Activated naive CD4-positive, alpha-beta T cell treated with anti-CD3 and anti-CD28 coated beads, Interleukin-2, amount 50 U/mL, for 72 hours (primary cell): ENCODE data around the gene TMEM200C. TPM values are rescaled to one million over a fixed set of nuclear protein-coding genes. Genes with fewer than 3 reads are reported as not detected.

Experiments
- ATAC-seq, 2 donors: fragments of 150-1000 bp; cut with Tn5 transposase; 2 replicates each; pipeline ENCODE4 v1.10.0; 2021; ENCODE audit warnings: mild to moderate bottlenecking in 2 of 2, moderate library complexity in 2 of 2
- DNase-seq, 2 donors: peaks; one replicate each; pipeline ENCODE4 v3.0.0; 2021 to 2022; ENCODE audit warnings: low spot score in 2 of 2
- H3K27ac Mint-ChIP-seq, 2 donors: one replicate each; pipeline ENCODE4 v1.8.0; 2022; ENCODE audit warnings: mild to moderate bottlenecking in 2 of 2, mixed read lengths in 2 of 2
- H3K36me3 Mint-ChIP-seq, 2 donors: one replicate each; pipeline ENCODE4 v1.8.0; 2022; ENCODE audit warnings: mixed read lengths in 2 of 2
- H3K9me3 Mint-ChIP-seq, 2 donors: one replicate each; pipeline ENCODE4 v1.8.0; 2022; ENCODE audit warnings: mixed read lengths in 2 of 2
- total RNA-seq, 2 donors: library from RNA; stranded (reverse); gene quantifications; one replicate each; pipeline ENCODE4 v1.2.3, GENCODE V29; 2022

Gene TMEM200C
- not detected for total RNA-seq

- ATAC-seq (peak; percentile 10 to 59), DNase-seq (no peak)
- Mint-ChIP-seq H3K36me3 (peaks cover 0 to 11% of the 10 kb centered on the region in 2 donors), H3K9me3 (no peaks in the 10 kb centered on the region), H3K27ac (no peak within 1 kb of the TSS)
Measured at GRCh38 chr18:5895299-5895875, at the start of gene TMEM200C. TMEM200C (minus strand) TSS chr18:5895522; CDS start chr18:5892063, 3,459 bp downstream.

DNA sequence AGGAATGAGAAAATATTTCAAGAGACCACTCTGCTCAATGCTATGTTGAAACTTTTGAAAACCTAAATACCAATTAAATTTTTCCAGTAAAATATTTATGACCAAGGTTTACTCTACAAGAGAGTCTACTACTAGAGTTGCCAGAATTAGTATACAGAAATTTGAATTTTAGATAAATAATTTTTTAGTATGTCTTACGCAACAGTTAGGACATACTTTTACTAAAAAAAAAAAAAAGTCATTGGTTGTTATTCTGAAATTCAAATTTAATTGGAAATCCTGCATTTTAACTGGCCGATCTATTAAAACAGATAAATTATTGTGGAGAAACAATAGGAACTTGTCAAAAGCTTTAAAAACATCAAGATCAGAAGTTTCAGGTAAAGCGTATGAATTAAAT, 49.1 kb upstream of the TMEM200C start:
- Mint-ChIP-seq H3K36me3 (no peaks in the 10 kb centered on the region), H3K27ac (no peak overlapping the region), H3K9me3 (no peaks in the 10 kb centered on the region)
- no peak for DNase-seq
- no peak for ATAC-seq

- no peak for DNase-seq
- Mint-ChIP-seq H3K27ac (peak overlapping the region in 1 of 2 donors; percentile 7), H3K36me3 (no peaks in the 10 kb centered on the region), H3K9me3 (no peaks in the 10 kb centered on the region)
- no peak for ATAC-seq
Measured at GRCh38 chr18:5943514-5943913, 48.2 kb upstream of the TMEM200C start.

- Mint-ChIP-seq H3K36me3 (no peaks in the 10 kb centered on the region), H3K9me3 (no peaks in the 10 kb centered on the region), H3K27ac (no peak overlapping the region)
- no peak for DNase-seq
- ATAC-seq, result no peak
Measured at GRCh38 chr18:5942591-5942990, 47.3 kb upstream of the TMEM200C start.

DNA sequence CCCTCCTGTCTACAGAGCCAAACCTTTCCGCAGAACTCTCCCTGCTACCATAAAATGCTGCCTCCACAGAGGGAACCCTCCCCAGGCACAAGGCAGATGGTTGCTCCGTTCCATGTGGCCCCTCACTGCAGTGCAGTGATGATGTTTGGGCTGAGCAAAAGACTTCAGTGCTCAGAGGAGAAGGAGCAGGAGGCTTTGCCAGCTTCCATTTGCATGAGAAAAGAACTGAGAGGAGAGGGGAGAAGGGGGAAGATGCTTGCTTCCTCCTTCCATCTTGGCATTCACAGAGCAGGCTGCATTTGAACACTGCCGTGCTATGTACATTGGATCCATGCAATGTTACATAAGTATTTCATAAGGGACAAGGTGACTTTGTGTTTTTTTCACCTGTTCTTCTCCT, 46.6 kb upstream of the TMEM200C start:
- H3K36me3 Mint-ChIP-seq, result no peaks in the 10 kb centered on the region
- DNase-seq (no peak), ATAC-seq (no peak)
- no peak overlapping the region for H3K27ac Mint-ChIP-seq
- no peaks in the 10 kb centered on the region for H3K9me3 Mint-ChIP-seq

GRCh38 chr18:5939801-5940667, 44.7 kb upstream of the TMEM200C start:
- Mint-ChIP-seq H3K36me3 (no peaks in the 10 kb centered on the region), H3K27ac (no peak overlapping the region), H3K9me3 (no peaks in the 10 kb centered on the region)
- DNase-seq (no peak), ATAC-seq (no peak)

DNA sequence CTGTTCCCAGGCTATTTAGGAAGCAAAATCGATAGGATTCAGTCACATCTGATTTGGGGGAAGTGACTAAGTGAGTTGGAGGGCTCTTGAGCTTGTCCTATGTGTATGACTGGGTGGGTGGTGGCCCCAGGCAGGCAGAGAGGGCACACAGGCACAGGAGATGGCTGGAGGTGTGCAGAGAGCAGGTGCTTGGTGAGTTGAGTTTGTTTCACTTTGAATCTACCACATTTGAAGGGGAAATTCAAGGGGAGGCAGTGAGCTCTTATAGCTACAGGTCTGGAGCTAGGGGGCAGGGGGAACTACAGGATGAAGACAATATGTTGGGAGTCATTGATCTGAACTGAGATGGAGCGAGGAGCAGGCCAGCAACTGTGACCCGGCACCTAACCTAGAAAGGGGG, 42.5 kb upstream of the TMEM200C start:
- H3K36me3 Mint-ChIP-seq, result no peaks in the 10 kb centered on the region
- ATAC-seq (no peak), DNase-seq (no peak)
- peak overlapping the region in 1 of 2 donors; percentile 86 for H3K27ac Mint-ChIP-seq
- H3K9me3 Mint-ChIP-seq, result no peaks in the 10 kb centered on the region

- H3K9me3 Mint-ChIP-seq, result no peaks in the 10 kb centered on the region
- no peak overlapping the region for H3K27ac Mint-ChIP-seq
- ATAC-seq, result no peak
- no peaks in the 10 kb centered on the region for H3K36me3 Mint-ChIP-seq
- no peak for DNase-seq
Measured at GRCh38 chr18:5937121-5937520, 41.8 kb upstream of the TMEM200C start.

- Mint-ChIP-seq H3K9me3 (peaks cover 14 to 21% of the 10 kb centered on the region in 2 donors), H3K36me3 (peaks cover 7 to 12% of the 10 kb centered on the region in 2 donors), H3K27ac (no peak overlapping the region)
- ATAC-seq, result no peak
- DNase-seq, result no peak
Measured at GRCh38 chr18:5930789-5931188, 35.5 kb upstream of the TMEM200C start.

GRCh38 chr18:5918205-5918858, 23.0 kb upstream of the TMEM200C start:
- Mint-ChIP-seq H3K27ac (no peak overlapping the region), H3K36me3 (no peaks in the 10 kb centered on the region), H3K9me3 (no peaks in the 10 kb centered on the region)
- no peak for ATAC-seq
- DNase-seq, result no peak

DNA sequence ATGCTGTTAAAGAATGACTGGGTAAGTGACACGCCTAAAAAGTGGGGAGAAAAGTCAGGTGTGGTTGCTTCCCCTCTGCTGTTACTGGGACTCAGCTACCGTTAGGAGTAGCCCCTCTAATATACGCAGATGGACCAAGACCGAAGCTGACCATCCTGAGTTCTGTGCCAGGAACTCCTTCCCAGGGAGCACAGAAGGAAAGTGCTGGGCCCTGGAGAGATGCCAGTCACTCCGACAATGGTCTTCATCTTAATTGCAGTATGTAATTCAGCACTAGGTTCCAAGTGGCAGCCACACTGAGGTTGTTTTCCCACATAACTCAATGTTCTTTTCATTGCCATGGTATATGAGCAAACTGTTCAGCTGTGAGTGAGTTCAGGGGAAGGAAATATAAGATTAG, 19.6 kb upstream of the TMEM200C start:
- ATAC-seq (no peak), DNase-seq (no peak)
- no peaks in the 10 kb centered on the region for H3K36me3 Mint-ChIP-seq
- no peaks in the 10 kb centered on the region for H3K9me3 Mint-ChIP-seq
- H3K27ac Mint-ChIP-seq, result no peak overlapping the region

DNA sequence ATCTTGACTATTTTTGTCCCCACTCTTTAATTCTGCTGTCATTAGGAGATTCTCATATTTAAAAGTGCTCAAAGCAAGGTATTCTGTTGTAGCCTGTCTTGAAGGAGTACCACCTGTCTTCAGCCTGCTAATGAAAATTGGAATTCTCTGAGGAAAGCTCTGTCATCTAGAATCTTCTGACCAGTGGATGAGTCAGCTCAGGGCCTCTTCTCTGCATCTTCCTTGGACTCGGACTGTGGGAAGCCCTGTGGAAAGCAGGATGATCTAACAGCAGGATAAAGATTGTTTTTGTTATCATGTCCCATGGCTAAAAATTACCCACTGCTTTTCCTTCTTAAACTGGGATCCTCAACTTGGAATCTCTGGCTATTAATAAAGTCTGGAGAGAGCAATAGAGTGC, 18.7 kb upstream of the TMEM200C start:
- H3K27ac Mint-ChIP-seq, result no peak overlapping the region
- no peaks in the 10 kb centered on the region for H3K9me3 Mint-ChIP-seq
- DNase-seq (no peak), ATAC-seq (no peak)
- H3K36me3 Mint-ChIP-seq, result no peaks in the 10 kb centered on the region

- DNase-seq, result no peak
- no peaks in the 10 kb centered on the region for H3K9me3 Mint-ChIP-seq
- ATAC-seq, result no peak
- H3K27ac Mint-ChIP-seq, result no peak overlapping the region
- no peaks in the 10 kb centered on the region for H3K36me3 Mint-ChIP-seq
Measured at GRCh38 chr18:5912566-5912965, 17.2 kb upstream of the TMEM200C start.

- H3K36me3 Mint-ChIP-seq, result no peaks in the 10 kb centered on the region
- H3K27ac Mint-ChIP-seq, result no peak overlapping the region
- ATAC-seq, result no peak
- no peaks in the 10 kb centered on the region for H3K9me3 Mint-ChIP-seq
- DNase-seq, result no peak
Measured at GRCh38 chr18:5909125-5909524, 13.8 kb upstream of the TMEM200C start.

DNA sequence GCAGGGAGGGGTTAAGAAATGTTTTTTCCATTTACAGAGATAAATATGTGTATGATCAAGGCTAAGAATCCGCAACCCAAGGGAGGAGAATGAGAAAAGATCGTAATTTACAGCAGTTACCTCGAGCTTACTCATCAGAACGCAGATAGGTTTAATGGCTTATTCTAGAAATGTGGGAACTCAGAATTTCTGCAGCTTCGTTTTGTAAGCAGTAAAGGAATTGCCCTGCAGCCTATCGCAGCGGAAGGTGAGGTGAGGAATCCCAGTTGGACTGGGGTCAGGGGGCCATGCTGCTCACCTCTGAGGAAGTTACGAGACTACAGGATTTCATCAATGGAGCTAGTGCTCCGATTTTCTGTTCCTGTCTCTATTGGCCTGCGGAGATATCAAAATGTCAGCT, 8.1 kb upstream of the TMEM200C start:
- Mint-ChIP-seq H3K9me3 (no peaks in the 10 kb centered on the region), H3K27ac (no peak overlapping the region), H3K36me3 (no peaks in the 10 kb centered on the region)
- ATAC-seq (no peak), DNase-seq (no peak)

DNA sequence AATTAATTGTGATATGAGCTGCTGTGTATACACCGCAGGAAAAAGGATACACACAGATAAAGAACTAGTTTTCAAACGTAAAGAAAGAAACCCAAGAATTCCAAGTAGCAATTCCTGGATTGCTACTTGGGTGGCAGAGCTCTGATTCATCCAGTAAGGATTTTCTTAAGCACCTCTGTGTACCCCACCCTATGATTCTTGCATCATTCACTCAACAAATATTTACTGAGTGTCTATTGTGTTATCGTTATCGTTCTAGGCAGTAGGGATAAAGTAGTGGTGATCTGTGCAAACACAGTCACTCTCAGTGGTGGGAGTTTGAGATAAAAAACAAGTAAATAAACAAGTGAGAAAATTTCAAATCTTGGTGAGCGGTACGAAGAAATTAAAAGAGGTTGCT, 4.9 kb upstream of the TMEM200C start:
- no peaks in the 10 kb centered on the region for H3K36me3 Mint-ChIP-seq
- no peak overlapping the region for H3K27ac Mint-ChIP-seq
- no peaks in the 10 kb centered on the region for H3K9me3 Mint-ChIP-seq
- ATAC-seq (no peak), DNase-seq (no peak)

- no peak for DNase-seq
- H3K27ac Mint-ChIP-seq, result no peak overlapping the region
- H3K9me3 Mint-ChIP-seq, result no peaks in the 10 kb centered on the region
- H3K36me3 Mint-ChIP-seq, result no peaks in the 10 kb centered on the region
- ATAC-seq, result no peak
Measured at GRCh38 chr18:5899835-5900234, 4.5 kb upstream of the TMEM200C start.
